Activated B cell treated with CpG ODN at 0.5 μM for 24 hours (primary cell): ENCODE measurements around the gene LMAN1. TPM values are rescaled to one million over a fixed set of nuclear protein-coding genes. Genes with fewer than 3 reads are reported as not detected.

Source experiments
- ATAC-seq: fragments of 200-7000 bp; cut with Tn5 transposase; one replicate; pipeline ENCODE4 v1.10.0; 2021; ENCODE audit warnings: low read depth, mild to moderate bottlenecking, moderate library complexity
- CTCF ChIA-PET: fragments of 350-600 bp; sonication (Branson Sonifier 250); formaldehyde crosslinking; loops from one replicate; lab custom pipeline; 2021; ENCODE audit warnings: antibody characterized with exemption; lab: Charles Lee
- POLR2A ChIA-PET: fragments of 350-600 bp; sonication (Branson Sonifier 250); formaldehyde crosslinking; loops from one replicate; lab custom pipeline; 2021; ENCODE audit warnings: antibody characterized with exemption; lab: Charles Lee
- DNase-seq: peaks from one replicate; pipeline ENCODE4 v3.0.0; 2022
- H3K27ac Mint-ChIP-seq: one replicate; pipeline ENCODE4 v1.8.0; 2020; ENCODE audit warnings: mixed read lengths
- H3K27me3 Mint-ChIP-seq: one replicate; pipeline ENCODE4 v1.8.0; 2021; ENCODE audit warnings: mixed read lengths
- H3K36me3 Mint-ChIP-seq: one replicate; pipeline ENCODE4 v1.8.0; 2021; ENCODE audit warnings: low read depth, mixed read lengths
- H3K4me1 Mint-ChIP-seq: one replicate; pipeline ENCODE4 v1.8.0; 2021; ENCODE audit warnings: mixed read lengths
- H3K4me3 Mint-ChIP-seq: one replicate; pipeline ENCODE4 v1.8.0; 2020; ENCODE audit warnings: mild to moderate bottlenecking, mixed read lengths
- H3K9me3 Mint-ChIP-seq: one replicate; pipeline ENCODE4 v1.8.0; 2020; ENCODE audit warnings: mixed read lengths
- intact Hi-C: fragments of 100-400 bp; cut with micrococcal nuclease; formaldehyde crosslinking; loops from one replicate; pipeline ENCODE4 v1.15.1; 2024
- total RNA-seq: library from RNA; stranded (reverse); gene quantifications from 2 replicates; pipeline ENCODE4 v1.2.3, GENCODE V29; 2022
- TF ChIP-seq, protein P1 (sequence below): fragments of 200-600 bp; IDR thresholded peaks from one replicate; pipeline ENCODE4 v1.8.0; 2022; ENCODE audit warnings: antibody characterized with exemption, mild to moderate bottlenecking

LMAN1 gene
- total RNA-seq, 1 donor from 2014 or later: 40.3 TPM

DNA sequence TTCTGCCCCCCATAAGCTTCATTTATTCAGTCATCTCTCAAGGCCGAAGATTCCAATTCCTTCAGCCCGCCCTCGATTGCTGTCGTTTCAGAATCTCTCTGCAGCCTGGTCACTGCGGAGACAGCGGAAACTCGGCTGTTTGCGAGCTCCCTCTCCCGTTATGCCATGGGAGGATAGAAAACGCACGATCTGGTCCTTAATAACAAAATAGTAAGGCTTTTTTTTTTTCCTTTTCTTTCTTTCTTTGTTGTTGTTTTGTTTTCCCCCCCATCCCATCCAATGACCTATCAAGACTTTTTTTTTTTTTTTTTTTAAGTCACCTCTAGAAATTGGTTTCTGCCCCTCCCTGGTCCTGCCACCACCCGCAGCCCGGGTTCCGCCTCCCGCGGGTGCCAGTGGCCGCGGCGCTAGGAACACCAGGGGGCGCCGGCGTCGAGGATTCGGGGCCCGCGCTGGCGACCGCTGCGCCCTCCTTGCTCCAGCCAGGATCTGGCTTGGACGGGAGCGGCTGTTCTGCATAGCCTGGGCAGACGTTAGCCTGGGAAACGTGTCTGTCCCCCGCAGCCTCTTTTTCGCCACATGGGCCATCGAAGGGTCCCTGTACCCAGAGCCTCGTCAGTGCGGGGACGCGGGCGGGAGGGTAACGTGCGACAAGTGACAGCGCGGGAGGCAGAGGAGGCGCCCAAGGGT is 50.7 kb downstream of the LMAN1 start:
- ChIA-PET POLR2A (interaction anchor here (0.6 kb wide), 1 partner anchor 232 kb away, joined by 3 read pairs; no protein-coding TSS in a partner anchor), CTCF (interaction anchor here (0.6 to 5.3 kb wide), 4 partner anchors 28 to 1241 kb away, joined by 3 to 62 read pairs (median 4); no protein-coding TSS in a partner anchor)
- Mint-ChIP-seq H3K4me3 (peak overlapping the region; percentile 52), H3K4me1 (peaks cover 6% of the 10 kb centered on the region), H3K36me3 (no peaks in the 10 kb centered on the region), H3K9me3 (no peaks in the 10 kb centered on the region), H3K27ac (no peak overlapping the region), H3K27me3 (peaks cover 31% of the 10 kb centered on the region)
- TF ChIP-seq, protein P1, sequence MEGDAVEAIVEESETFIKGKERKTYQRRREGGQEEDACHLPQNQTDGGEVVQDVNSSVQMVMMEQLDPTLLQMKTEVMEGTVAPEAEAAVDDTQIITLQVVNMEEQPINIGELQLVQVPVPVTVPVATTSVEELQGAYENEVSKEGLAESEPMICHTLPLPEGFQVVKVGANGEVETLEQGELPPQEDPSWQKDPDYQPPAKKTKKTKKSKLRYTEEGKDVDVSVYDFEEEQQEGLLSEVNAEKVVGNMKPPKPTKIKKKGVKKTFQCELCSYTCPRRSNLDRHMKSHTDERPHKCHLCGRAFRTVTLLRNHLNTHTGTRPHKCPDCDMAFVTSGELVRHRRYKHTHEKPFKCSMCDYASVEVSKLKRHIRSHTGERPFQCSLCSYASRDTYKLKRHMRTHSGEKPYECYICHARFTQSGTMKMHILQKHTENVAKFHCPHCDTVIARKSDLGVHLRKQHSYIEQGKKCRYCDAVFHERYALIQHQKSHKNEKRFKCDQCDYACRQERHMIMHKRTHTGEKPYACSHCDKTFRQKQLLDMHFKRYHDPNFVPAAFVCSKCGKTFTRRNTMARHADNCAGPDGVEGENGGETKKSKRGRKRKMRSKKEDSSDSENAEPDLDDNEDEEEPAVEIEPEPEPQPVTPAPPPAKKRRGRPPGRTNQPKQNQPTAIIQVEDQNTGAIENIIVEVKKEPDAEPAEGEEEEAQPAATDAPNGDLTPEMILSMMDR: no peak
- intact Hi-C loops: loop anchor here (1.0 to 5.0 kb wide), 4 partner anchors 50 to 514 kb away; partner anchors contain the start of gene LMAN1
- peak; percentile 85 for ATAC-seq
- DNase-seq: peak; percentile 66

DNA sequence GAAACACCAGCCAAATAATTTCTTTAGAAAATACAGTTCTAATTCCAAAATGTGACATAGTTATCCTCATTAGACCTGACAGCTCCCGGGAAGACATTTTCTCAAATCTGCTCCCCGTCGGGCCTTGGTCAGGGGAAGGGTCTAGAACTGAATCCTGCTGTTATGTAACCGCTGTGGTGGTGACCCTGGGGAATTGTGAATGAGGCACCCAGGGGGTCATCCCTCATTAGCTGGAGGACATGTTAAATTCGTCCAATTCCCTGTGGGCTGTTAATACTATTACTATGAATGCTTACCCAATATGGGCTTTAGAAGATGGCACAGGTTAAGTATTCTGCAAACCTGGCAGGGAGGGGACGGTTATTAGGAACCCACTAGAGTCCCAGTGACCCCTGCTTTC is 52.4 kb downstream of the LMAN1 start:
- intact Hi-C loops: loop anchor here (5.0 kb wide), 1 partner anchor 516 kb away; no protein-coding TSS in a partner anchor
- Mint-ChIP-seq H3K9me3 (no peaks in the 10 kb centered on the region), H3K36me3 (no peaks in the 10 kb centered on the region), H3K27me3 (peaks cover 27% of the 10 kb centered on the region), H3K4me3 (no peak overlapping the region), H3K4me1 (peaks cover 6% of the 10 kb centered on the region), H3K27ac (no peak overlapping the region)
- POLR2A ChIA-PET: no interaction called here
- ATAC-seq (no peak), DNase-seq (no peak)
- CTCF ChIA-PET: interaction anchor here (1.0 kb wide), 1 partner anchor 96 kb away, joined by 3 read pairs; no protein-coding TSS in a partner anchor
- TF ChIP-seq, protein P1: no peak

DNA sequence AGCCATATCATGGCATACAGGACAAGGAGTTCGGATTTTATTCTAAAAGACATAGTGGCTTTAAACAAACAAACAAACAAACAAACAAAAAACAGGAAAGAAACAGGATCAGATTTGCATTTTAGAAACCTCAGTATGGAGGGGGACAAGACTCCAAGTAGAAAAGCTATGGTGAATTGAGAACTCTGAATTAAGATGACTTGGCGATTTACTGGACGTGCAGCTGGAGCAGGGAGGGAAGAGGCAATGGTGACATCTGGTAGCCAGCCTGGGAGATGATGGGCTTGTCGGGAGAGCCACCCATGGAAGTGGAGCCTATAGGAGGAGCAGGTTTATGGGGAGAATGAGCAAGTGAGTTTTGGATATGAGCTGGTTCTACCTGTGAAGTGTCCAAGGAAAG is 53.8 kb downstream of the LMAN1 start:
- intact Hi-C loops: loop anchor here (5.0 kb wide), 1 partner anchor 517 kb away; no protein-coding TSS in a partner anchor
- peaks cover 6% of the 10 kb centered on the region for H3K4me1 Mint-ChIP-seq
- no peak overlapping the region for H3K27ac Mint-ChIP-seq
- TF ChIP-seq, protein P1: no peak
- peaks cover 19% of the 10 kb centered on the region for H3K27me3 Mint-ChIP-seq
- CTCF ChIA-PET: no interaction called here
- POLR2A ChIA-PET: no interaction called here
- DNase-seq (no peak), ATAC-seq (no peak)
- no peaks in the 10 kb centered on the region for H3K9me3 Mint-ChIP-seq
- H3K4me3 Mint-ChIP-seq: no peak overlapping the region
- no peaks in the 10 kb centered on the region for H3K36me3 Mint-ChIP-seq

DNA sequence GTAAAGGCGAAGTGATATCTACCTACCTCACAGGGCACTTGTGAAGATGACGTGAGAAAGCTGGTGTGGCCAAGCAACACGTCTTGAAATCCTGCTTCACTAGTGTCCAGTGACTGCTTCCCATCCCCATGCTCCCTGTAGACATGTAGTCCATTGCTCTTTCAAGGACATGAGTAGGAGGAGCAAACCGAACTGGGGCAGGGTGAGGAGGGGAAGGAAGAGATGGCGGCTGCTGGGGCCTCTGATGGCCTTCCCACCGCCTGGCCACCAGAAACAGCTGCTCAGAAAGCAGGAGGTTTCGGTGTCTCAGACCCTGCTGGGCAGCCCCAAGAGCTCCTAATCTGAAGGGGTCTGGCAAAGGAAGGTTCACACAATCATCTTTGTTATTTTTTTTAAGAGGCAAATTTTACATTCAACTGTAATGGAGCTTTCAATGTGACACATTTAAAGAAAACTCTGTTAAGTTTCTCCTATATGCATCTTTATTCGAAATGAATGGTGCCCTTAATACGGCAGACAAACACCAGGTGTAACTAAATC is 55.3 kb downstream of the LMAN1 start:
- Mint-ChIP-seq H3K4me3 (no peak overlapping the region), H3K9me3 (no peaks in the 10 kb centered on the region), H3K36me3 (no peaks in the 10 kb centered on the region), H3K27me3 (peaks cover 24% of the 10 kb centered on the region), H3K4me1 (peaks cover 5% of the 10 kb centered on the region), H3K27ac (no peak overlapping the region)
- TF ChIP-seq, protein P1: no peak
- ATAC-seq: no peak
- intact Hi-C loops: no loop called here
- DNase-seq: no peak
- ChIA-PET CTCF (interaction anchor here (1.3 kb wide), 1 partner anchor 99 kb away, joined by 4 read pairs; no protein-coding TSS in a partner anchor), POLR2A (no interaction called here)

DNA sequence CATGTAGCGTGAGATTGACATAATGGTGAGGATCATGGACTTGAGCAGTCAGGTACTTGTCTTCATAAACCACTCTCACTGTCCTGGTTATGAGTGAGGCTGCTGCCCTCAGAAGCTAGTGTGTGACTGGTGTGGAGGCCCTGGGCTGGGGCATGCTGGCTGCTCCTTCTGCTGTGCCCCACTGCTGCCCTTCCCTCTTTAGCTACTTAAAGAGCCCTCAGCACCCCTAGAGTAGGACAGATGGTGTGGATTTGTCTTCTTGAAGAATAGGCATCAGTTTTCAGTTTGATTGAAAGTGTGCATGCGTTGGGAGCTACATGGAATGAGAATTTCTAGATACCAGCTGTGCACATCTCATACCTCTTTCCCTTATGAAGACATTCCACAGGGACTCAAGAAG is 56.1 kb downstream of the LMAN1 start:
- CTCF ChIA-PET: interaction anchor here (1.2 to 1.3 kb wide), 2 partner anchors 99 to 100 kb away, joined by 4 to 6 read pairs; no protein-coding TSS in a partner anchor
- Mint-ChIP-seq H3K4me1 (no peaks in the 10 kb centered on the region), H3K9me3 (no peaks in the 10 kb centered on the region), H3K27ac (no peak overlapping the region), H3K36me3 (no peaks in the 10 kb centered on the region), H3K4me3 (no peak overlapping the region), H3K27me3 (peaks cover 26% of the 10 kb centered on the region)
- TF ChIP-seq, protein P1: no peak
- intact Hi-C loops: no loop called here
- POLR2A ChIA-PET: no interaction called here
- no peak for DNase-seq
- no peak for ATAC-seq
